GM12878 (cell line): ENCODE measurements around the gene EYS. TPM values are rescaled to one million over a fixed set of nuclear protein-coding genes. Genes with fewer than 3 reads are reported as not detected.

Experiments
- ATAC-seq: fragments of 200-7000 bp; cut with Tn5 transposase; 3 replicates; pipeline ENCODE4 v1.9.1; 2020; ENCODE audit warnings: mild to moderate bottlenecking, moderate library complexity
- BruUV-seq: library from RNA; stranded (reverse); fragments of 400-500 nt; replicated peaks from 2 replicates; lab custom pipeline; 2021; lab: Mats Ljungman, UMichigan
- CTCF ChIA-PET: fragments of 300-600 bp; sonication (Branson Sonifier 250); formaldehyde crosslinking; extraction: SDS; loops from one replicate; lab custom pipeline; 2021; ENCODE audit warnings: inconsistent platforms; lab: Yijun Ruan, JAX
- POLR2A ChIA-PET: fragments of 350-600 bp; formaldehyde crosslinking; extraction: SDS; loops from one replicate; lab custom pipeline; 2021; ENCODE audit warnings: inconsistent platforms; lab: Charles Lee
- RAD21 ChIA-PET: fragments of 300-600 bp; sonication (Branson Sonifier 250); formaldehyde crosslinking; loops from one replicate; lab custom pipeline; 2023; ENCODE audit warnings: antibody characterized with exemption; ENCODE audit not compliant: unreplicated experiment; lab: Charles Lee
- SMC1A ChIA-PET: fragments of 300-600 bp; sonication (Branson Sonifier 250); formaldehyde crosslinking; loops from one replicate; lab custom pipeline; 2023; ENCODE audit not compliant: unreplicated experiment, uncharacterized antibody; lab: Charles Lee
- DNase-seq: peaks from one replicate; pipeline ENCODE4 v3.0.0-alpha.2; 2011; ENCODE audit warnings: low read depth, low spot score
- FAIRE-seq: peaks from 3 replicates; lab custom pipeline; 2011; peaks lifted over from hg19 to GRCh38; lab: Jason Lieb, UNC
- H2AFZ ChIP-seq: 2 replicates; pipeline ENCODE4 v1.6.0; 2011; ENCODE audit warnings: low read depth, low read length, control low read depth; ENCODE audit not compliant: control insufficient read depth
- H3K27ac ChIP-seq: 2 replicates; pipeline ENCODE4 v1.5.1; 2011; ENCODE audit warnings: control low read depth; ENCODE audit not compliant: control insufficient read depth, insufficient read depth
- H3K27me3 ChIP-seq, 2 experiments: replicated peaks in 1 of 2; 2 replicates each; pipeline versions ENCODE4 v1.6.0 to v1.6.1; 2011; ENCODE audit warnings: low read length in 1 of 2; ENCODE audit not compliant: control insufficient read depth in 2 of 2, insufficient read depth in 2 of 2
- H3K36me3 ChIP-seq, 2 experiments: 2 replicates each; pipeline ENCODE4 v1.5.1; 2011; ENCODE audit warnings: low read length in 1 of 2; ENCODE audit not compliant: control insufficient read depth in 2 of 2, insufficient read depth in 2 of 2
- H3K4me1 ChIP-seq: 2 replicates; pipeline ENCODE4 v1.6.1; 2011; ENCODE audit warnings: mild to moderate bottlenecking, low read length, moderate library complexity, mixed read lengths; ENCODE audit not compliant: control insufficient read depth, insufficient read depth
- H3K4me2 ChIP-seq: 2 replicates; pipeline ENCODE4 v1.6.0; 2011; ENCODE audit warnings: control low read depth; ENCODE audit not compliant: control insufficient read depth, insufficient read depth
- H3K4me3 ChIP-seq: fragments of 200-600 bp; sonication (generic); 2 replicates; pipeline ENCODE4 v1.5.1; 2016
- H3K79me2 ChIP-seq: 2 replicates; pipeline ENCODE4 v1.6.0; 2011; ENCODE audit warnings: low read length; ENCODE audit not compliant: control insufficient read depth, insufficient read depth
- H3K9ac ChIP-seq: 2 replicates; pipeline ENCODE4 v1.8.0; 2011; ENCODE audit warnings: low read length, control low read depth, mixed read lengths; ENCODE audit not compliant: control insufficient read depth, insufficient read depth
- H3K9me3 ChIP-seq: replicated peaks from 3 replicates; pipeline ENCODE4 v1.5.1; 2011; ENCODE audit warnings: mild to moderate bottlenecking, low read length; ENCODE audit not compliant: control insufficient read depth, insufficient read depth
- H4K20me1 ChIP-seq: 2 replicates; pipeline ENCODE4 v1.6.0; 2011; ENCODE audit not compliant: control insufficient read depth, insufficient read depth
- BCLAF1 ChIP-seq: fragments of 450-650 bp; IDR thresholded peaks from 2 replicates; pipeline ENCODE4 v1.6.1; 2017; ENCODE audit warnings: antibody characterized with exemption, mild to moderate bottlenecking, moderate library complexity
- BHLHE40 ChIP-seq, 2 experiments: fragments of 450-650 bp in 1 of 2; IDR thresholded peaks; 2 replicates each; pipeline ENCODE4 v1.6.1; 2011 to 2017; ENCODE audit warnings: low read depth in 2 of 2, borderline replicate concordance in 1 of 2, improper control_type of control experiment in 1 of 2, low read length in 1 of 2, mild to moderate bottlenecking in 1 of 2
- DPF2 ChIP-seq: fragments of 450-650 bp; IDR thresholded peaks from 2 replicates; pipeline ENCODE4 v1.6.1; 2017; ENCODE audit warnings: mild to moderate bottlenecking
- EZH2 ChIP-seq: IDR thresholded peaks from 2 replicates; pipeline ENCODE4 v1.6.1; 2012; ENCODE audit warnings: low read depth, mild to moderate bottlenecking, control low read depth, inconsistent platforms, low read length, borderline replicate concordance; ENCODE audit not compliant: control insufficient read depth
- FOS ChIP-seq: IDR thresholded peaks from 3 replicates; pipeline ENCODE4 v1.6.1; 2011; ENCODE audit warnings: borderline replicate concordance; ENCODE audit not compliant: insufficient read length; ENCODE audit errors: extremely low read depth
- KDM1A ChIP-seq: fragments of 200-600 bp; sonication (generic); IDR thresholded peaks from 2 replicates; pipeline ENCODE4 v1.6.1; 2016; ENCODE audit warnings: borderline replicate concordance
- MYB ChIP-seq: fragments of 150-350 bp; IDR thresholded peaks from 2 replicates; pipeline ENCODE4 v1.6.1; 2014; ENCODE audit warnings: mild to moderate bottlenecking, low read depth, low read length, borderline replicate concordance
- RELA ChIP-seq: fragments of 450-650 bp; IDR thresholded peaks from 2 replicates; pipeline ENCODE4 v1.8.0; 2014; ENCODE audit warnings: borderline replicate concordance; ENCODE audit not compliant: partially characterized antibody
- RUNX3 ChIP-seq: IDR thresholded peaks from 2 replicates; pipeline ENCODE4 v1.6.1; 2012; ENCODE audit warnings: low read length, inconsistent platforms
- SREBF1 ChIP-seq: IDR thresholded peaks from 2 replicates; pipeline ENCODE4 v1.6.1; 2012; ENCODE audit warnings: mild to moderate bottlenecking, low read length
- SUPT20H ChIP-seq: IDR thresholded peaks from 2 replicates; pipeline ENCODE4 v1.6.1; 2011; ENCODE audit warnings: low read depth, mild to moderate bottlenecking, low read length, moderate library complexity, borderline replicate concordance; ENCODE audit not compliant: control insufficient read depth
- TARDBP ChIP-seq: IDR thresholded peaks from 2 replicates; pipeline ENCODE4 v1.6.1; 2016; ENCODE audit warnings: borderline replicate concordance
- TCF7 ChIP-seq: IDR thresholded peaks from 2 replicates; pipeline ENCODE4 v1.6.1; 2014; ENCODE audit warnings: antibody characterized with exemption, borderline replicate concordance
- USF2 ChIP-seq: IDR thresholded peaks from 2 replicates; pipeline ENCODE4 v1.6.1; 2011; ENCODE audit warnings: low read depth, low read length, improper control_type of control experiment, borderline replicate concordance
- WGBS: methylation state at CpG from one replicate; pipeline ENCODE4 v1.1.6; 2016; ENCODE audit warnings: low lambda C conversion rate; ENCODE audit not compliant: insufficient replicate concordance, insufficient coverage; ENCODE audit errors: missing lambda C conversion rate; 5-methylcytosine and 5-hydroxymethylcytosine counted together
- in situ Hi-C: fragments of 300-500 bp; cut with MboI; formaldehyde crosslinking; loops from 9 replicates; pipeline ENCODE4 v1.14.3; 2018; ENCODE audit warnings: mixed read lengths
- intact Hi-C: fragments of 100-400 bp; cut with micrococcal nuclease; formaldehyde crosslinking; loops from one replicate; pipeline ENCODE4 v1.14.2; 2022; ENCODE audit not compliant: unreplicated experiment
- polyA plus RNA-seq, 11 experiments: library from polyadenylated mRNA; depleted of rRNA in 4 of 11; unstranded in 6 of 11; stranded (reverse) in 5 of 11; fragments of >200 nt; fragmentation: Nextera tagmentation in 4 of 11; fragmentation: Illumina TruSeq in 1 of 11; extraction: Ambion mirVana in 4 of 11; extraction: Trizol in 1 of 11; gene quantifications; 1 replicate in 1 of 11; 2 replicates in 10 of 11; pipeline versions ENCODE4 v1.2.1 to v1.2.3, GENCODE V29; 2011 to 2016; ENCODE audit warnings: inconsistent platforms in 2 of 11, missing spikeins in 2 of 11, low read depth in 1 of 11
- total RNA-seq, 4 experiments: library from RNA; depleted of rRNA in 3 of 4; stranded (reverse); fragments of >200 nt in 3 of 4; fragmentation: Illumina TruSeq in 1 of 4; extraction: Trizol in 1 of 4; gene quantifications; 2 replicates each; pipeline versions ENCODE4 v1.2.1 to v1.2.3, GENCODE V29; 2013 to 2021

The EYS gene
- total and polyA plus RNA-seq, 10 of the 15 experiments (the other 5 are each of a cell fraction or from before 2014, with no cell fraction given): under 0.01 to 0.14 (median 0.02) TPM; not detected in 1

- SMC1A ChIA-PET: interaction anchor here (1.1 to 1.3 kb wide), 2 partner anchors 8 to 10 kb away, joined by 3 to 4 read pairs; no protein-coding TSS in a partner anchor
- peaks cover 8% of the 10 kb centered on the region; the same call in 1 of the 2 replicates for H3K4me1 ChIP-seq
- in situ Hi-C loops (no loop called here), intact Hi-C loops (no loop called here)
- FAIRE-seq: no peak
- ATAC-seq: no peak
- no peaks in the 10 kb centered on the region for H3K9me3 ChIP-seq
- H3K79me2 ChIP-seq: peaks cover 34% of the 10 kb centered on the region
- POLR2A ChIA-PET: no interaction called here
- no peaks in the 10 kb centered on the region for H4K20me1 ChIP-seq
- CTCF ChIA-PET: no interaction called here
- RAD21 ChIA-PET: interaction anchor here (0.8 kb wide), 1 partner anchor 108 kb away, joined by 3 read pairs; no protein-coding TSS in a partner anchor
- no peak overlapping the region for H3K4me2 ChIP-seq
- BruUV-seq: no TSS peak
- H3K9ac ChIP-seq: no peak overlapping the region
- DNase-seq: no peak
- peaks cover 0 to 4% of the 10 kb centered on the region in 2 experiments; a peak in 2 of 4 replicates for H3K36me3 ChIP-seq
- WGBS: 95% methylated on average over 1 of the region's 1 CpG
- no peaks in the 10 kb centered on the region for H3K27me3 ChIP-seq
- no peak overlapping the region for H2AFZ ChIP-seq
- no peak overlapping the region for H3K27ac ChIP-seq
- TF ChIP-seq DPF2 (no peak), KDM1A (no peak), MYB (no peak), EZH2 (no peak), RELA (no peak), RUNX3 (no peak)
- H3K4me3 ChIP-seq: no peak overlapping the region
Observed at GRCh38 chr6:63675138-63675537, 2031.9 kb downstream of the EYS start.

- Histone ChIP-seq H3K9ac (no peak overlapping the region), H2AFZ (no peak overlapping the region), H3K4me2 (no peak overlapping the region), H3K79me2 (peaks cover 39% of the 10 kb centered on the region), H4K20me1 (no peaks in the 10 kb centered on the region), H3K4me1 (peaks cover 8% of the 10 kb centered on the region; the same call in 1 of the 2 replicates), H3K4me3 (no peak overlapping the region), H3K27me3 (no peaks in the 10 kb centered on the region), H3K36me3 (peaks cover 0 to 4% of the 10 kb centered on the region in 2 experiments; a peak in 2 of 4 replicates), H3K27ac (no peak overlapping the region), H3K9me3 (0 out of 3 replicates have a peak, but pooled peaks cover 2% of the 10 kb centered on the region)
- no TSS peak for BruUV-seq
- ChIA-PET RAD21 (no interaction called here), CTCF (interaction anchor here (2.3 kb wide), 1 partner anchor 10 kb away, joined by 6 read pairs; no protein-coding TSS in a partner anchor), POLR2A (no interaction called here), SMC1A (interaction anchor here (0.7 to 2.4 kb wide), 4 partner anchors 9 to 10 kb away, joined by 3 to 10 read pairs (median 4); no protein-coding TSS in a partner anchor)
- ATAC-seq (no peak), DNase-seq (no peak), FAIRE-seq (no peak)
- intact Hi-C loops: no loop called here
- 89% methylated on average over 3 of the region's 3 CpGs for WGBS
- in situ Hi-C loops: no loop called here
- TF ChIP-seq BHLHE40 (IDR thresholded peaks at IDR 0.05; ENCODE audit: borderline replicate concordance in 1 of 2, low read depth in 2 of 2, low read length in 1 of 2) (no peak), TARDBP (no peak), USF2 (no peak), BCLAF1 (no peak), FOS (no peak), SREBF1 (no peak), TCF7 (no peak), SUPT20H (no peak)
Observed at GRCh38 chr6:63674635-63675034, 2032.4 kb downstream of the EYS start.
